ENCODE data around the gene MACIR.

Gene MACIR

DNA sequence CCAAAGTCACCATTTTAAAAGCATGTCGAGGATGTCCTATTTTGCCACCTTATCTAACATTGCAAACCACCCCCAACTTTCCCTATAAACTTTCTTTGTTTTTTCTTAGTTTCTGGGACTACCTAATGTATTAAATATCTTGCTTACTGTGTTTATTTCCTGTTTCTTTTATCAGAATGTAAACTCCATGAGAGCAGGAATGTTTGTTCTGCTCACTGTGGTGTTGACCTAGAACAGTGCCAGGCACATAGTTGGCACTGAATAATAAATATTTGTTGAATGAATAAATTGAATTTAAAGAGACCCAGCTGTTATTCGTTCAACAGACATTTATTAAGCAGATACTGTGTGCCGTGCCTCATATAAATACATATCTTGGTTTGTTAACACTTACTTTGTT is 35.2 kb downstream of the MACIR start:
- no peak for DNase-seq

DNA sequence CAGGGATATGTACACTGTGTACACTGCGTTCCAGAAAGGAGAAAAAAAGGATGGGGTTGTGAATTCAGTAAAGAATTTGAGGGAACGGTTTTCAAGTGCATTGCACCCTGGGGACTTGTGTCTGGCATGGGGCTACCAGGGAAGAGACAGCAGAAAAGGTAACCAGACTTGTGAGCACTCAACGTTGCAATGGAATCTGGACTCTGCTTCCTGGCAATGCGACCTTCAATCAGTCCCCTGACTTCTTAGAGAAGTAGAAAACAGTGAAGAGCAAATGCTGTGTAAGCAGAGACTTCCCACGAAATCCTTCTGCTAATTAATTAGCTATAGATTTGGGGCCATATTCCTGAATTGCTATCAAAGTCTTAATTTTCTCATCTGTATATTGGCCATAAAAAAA is 36.3 kb downstream of the MACIR start:
- no peak for DNase-seq

DNA sequence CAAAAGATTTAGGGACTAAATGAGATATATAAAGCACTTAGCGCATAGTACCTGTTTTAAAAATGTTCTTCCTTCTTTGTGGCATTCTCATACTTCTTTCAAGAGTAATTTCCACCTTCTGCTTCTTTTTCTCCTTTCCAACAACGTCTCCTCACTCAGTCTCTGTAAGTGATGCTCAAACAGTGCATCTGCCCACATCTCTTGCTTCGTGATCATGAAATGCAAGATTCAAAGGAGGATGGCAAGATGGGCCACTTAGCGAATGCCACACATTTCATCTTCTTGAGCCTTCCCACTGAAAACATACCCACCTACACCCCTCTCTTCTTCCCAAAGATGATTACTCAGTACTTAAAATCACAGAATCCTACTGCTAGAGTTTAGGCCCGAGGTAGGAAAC is 36.9 kb downstream of the MACIR start:
- no peak for DNase-seq

DNA sequence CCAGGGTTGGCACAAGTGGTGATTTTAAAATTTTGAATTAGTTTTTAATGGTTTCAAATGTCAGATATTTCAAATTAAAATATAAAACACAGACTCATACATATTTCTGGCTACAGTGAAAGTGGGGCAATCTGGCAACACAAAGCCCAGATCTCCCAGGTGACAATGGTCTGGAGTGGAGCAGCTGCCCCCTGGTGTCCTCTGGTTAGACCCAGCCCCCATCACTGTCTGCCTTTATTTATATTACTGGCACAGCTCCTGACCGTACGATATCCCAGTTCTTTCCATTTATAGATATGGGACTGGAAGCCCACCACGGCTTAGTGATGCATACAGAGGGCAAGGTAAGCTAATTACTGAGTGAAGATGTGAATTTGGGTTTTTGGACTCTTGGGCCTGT is 37.3 kb downstream of the MACIR start:
- DNase-seq = no peak

DNA sequence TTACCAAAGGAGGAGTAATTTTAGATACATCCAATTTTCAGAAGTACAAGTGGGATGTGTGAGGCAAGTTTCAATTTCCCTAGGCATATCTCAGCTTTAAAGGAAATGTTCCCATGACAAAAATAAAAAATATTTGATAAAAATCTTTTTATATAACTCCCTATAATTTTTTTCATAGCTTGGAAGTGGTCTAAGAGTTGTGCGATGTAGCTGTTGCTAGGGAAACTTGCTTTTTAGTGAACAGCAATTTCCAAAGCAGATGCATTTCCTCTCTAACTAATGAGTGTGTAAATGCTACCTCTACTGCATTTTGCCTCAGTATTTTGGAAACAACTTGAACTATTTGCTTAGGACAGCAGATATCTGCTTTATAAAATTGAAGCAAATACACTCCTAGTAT is 39.6 kb downstream of the MACIR start:
- DNase-seq = no peak

DNA sequence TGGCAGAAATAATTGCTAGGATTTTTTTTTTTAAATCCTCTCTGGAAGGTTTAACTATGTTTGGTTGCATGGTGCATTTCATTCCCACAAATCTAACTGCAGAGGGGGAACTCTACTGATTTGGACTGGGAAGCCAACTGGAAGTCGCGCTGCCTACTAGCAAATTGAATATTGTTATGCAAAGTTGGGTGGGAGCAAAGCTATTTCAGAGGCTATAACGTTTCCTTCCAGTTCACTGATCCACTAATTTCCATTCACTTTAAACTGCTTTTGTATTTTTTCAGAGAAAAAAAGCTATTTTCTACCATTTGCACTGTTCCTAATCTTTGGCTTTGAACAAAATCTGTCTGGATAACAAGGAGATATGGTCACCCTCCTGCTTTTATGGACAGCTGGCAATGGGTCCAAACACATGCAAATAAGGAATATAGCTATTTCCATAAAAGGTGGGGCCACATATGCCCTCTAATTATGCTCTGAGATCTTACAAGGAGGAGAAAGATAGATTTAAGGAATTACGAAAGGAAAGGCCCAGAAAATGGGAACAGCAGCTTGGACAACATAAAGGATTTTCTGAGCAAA is 40.1 kb downstream of the MACIR start:
- DNase-seq = no peak

DNA sequence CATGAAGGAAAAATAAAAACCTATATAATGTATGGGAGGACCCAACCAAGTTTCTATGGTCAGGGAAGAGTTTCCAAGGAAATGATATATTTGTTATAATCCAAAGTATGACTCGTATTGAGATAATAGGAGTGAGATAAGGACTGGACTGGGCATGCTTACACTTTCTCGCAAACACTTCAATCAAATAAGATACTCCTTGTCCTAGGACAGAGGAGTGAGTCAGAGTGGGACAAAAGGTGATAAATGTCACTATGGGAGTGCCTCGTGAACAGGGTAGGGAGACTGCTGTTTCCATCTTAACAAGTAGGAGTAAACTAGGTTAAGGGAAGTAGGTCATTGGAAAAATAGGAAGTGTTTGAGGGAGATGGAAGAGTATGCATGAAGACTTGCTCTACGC is 47.2 kb downstream of the MACIR start:
- DNase-seq = no peak

DNA sequence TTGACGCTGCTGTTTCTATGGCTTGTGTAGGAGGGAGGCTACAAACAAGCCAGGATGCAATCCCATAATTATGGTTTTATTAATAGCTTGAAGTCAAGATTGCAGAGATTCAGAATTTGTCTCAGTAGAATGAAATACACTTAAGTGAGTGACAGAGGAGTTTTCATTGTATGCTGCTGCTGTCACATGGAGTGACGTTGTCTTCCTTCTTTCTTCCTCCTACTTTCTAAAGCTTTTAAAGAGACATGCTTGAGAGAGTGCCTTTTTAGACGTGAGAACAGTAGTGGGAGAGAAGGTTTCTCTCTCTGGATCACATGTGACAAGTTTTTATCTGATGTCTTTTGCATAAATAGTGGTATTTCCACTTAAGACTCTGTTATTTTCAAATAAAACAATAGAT is 48.9 kb downstream of the MACIR start:
- DNase-seq = no peak

DNA sequence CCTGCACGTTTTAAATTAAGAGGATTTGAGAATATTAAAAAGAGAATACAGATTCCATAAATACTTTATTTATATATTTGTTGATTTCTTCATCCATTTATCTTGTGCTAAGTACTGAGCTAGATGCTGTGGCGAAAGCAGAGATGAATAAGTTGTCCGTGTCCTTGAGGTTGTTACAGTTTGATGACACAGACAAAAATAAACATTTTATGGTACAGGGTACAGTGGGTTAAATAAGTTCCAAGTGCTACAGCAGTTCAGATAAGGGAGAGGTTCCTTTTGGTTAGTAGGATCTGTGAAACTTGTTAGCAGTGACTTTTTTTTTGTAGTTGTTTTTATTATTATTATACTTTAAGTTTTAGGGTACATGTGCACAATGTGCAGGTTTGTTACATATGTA is 50.2 kb downstream of the MACIR start:
- DNase-seq = no peak

DNA sequence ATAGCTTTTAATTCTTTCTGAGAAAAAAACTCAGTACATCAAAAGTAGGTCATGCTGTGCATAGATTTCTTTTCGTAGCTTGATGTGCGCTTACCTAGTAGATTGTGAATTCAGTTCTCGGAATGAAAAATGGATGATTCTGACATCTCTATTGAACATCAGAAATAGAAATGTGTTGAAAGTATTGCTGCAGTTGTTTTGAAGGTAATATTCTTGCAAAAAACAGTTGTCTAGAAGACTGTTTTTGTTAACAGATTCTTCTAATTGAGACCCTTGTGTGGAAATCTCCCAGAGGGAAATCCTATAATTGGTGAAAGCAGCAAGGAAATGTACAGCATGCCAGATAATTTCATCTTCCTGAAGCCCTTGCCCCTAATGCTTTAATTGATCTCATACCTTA is 54.5 kb downstream of the MACIR start:
- DNase-seq = no peak

DNA sequence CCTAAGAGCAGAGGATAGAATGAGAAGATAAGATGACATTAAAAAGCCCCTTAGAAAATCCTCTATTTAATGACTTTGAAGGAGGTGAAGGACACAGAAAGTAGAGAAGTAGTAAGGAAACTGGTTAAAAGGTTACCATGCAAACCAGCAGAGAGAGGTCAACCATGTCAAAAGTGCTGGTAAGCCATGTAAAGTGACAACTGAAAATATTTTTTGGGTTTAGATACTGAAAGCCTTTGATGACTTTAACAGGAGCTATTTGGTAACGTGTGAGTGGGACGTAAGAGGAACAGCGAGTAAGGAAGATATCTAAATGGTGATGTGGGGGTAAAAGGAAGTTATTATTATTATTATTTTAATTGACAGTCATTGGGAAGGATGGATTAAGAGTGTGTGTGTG is 56.9 kb downstream of the MACIR start:
- no peak for DNase-seq

DNA sequence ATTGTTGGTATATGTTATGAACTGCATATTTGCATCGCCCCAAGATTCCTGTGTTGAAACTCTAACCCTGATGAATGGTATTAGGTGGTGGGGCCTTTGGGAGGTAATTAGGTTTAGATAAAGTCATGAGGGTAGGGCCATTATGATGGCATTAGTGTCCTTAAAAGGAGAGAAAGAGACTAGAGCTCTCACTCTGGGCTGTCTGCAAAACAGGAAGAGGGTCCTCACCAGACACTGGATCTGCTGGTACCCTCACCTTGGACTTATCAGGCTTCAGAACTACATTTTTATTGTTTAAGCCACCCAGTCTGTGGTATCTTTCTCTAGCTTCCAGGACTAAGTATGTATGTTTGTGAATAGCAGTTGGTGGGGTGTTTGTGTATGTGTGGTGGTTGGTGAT is 68.9 kb downstream of the MACIR start:
- DNase-seq = no peak

DNA sequence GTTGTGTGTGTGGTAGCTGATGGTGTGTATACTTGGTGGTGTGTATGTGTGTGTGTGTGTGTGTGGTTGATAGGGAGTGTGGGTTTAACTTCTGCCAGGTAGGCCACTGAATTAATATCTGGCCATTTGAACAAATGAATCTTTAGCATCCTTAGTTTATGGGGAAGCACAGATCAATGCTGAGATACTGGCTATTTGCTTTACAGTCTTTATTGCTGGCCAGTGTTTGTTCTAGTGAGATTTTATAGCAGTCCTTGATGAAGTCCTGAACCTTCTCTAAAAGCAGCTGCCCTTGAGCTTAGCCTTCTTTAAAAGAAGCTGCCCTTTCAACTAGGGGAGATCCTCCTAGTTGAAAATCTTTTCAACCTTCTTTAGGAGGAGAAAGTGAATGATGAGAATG is 69.3 kb downstream of the MACIR start:
- DNase-seq = no peak

Measured in fibroblast of upper back skin (primary cell).